Activated gamma-delta T cell treated with Interleukin-2 at 50 U/mL for 16 hours (primary cell): ENCODE results near the gene PTAR1.

ENCODE experiments used
- DNase-seq: peaks from one replicate; pipeline ENCODE4 v3.0.0-alpha.2; 2020

PTAR1 gene

GRCh38 chr9:69748304-69748703 lies 11.5 kb downstream of the PTAR1 start:
- DNase-seq, result no peak

- no peak for DNase-seq
Measured at GRCh38 chr9:69746859-69747560, 12.8 kb downstream of the PTAR1 start.

GRCh38 chr9:69745716-69746437 lies 13.9 kb downstream of the PTAR1 start:
- DNase-seq, result no peak

GRCh38 chr9:69744688-69745380 lies 15.0 kb downstream of the PTAR1 start:
- DNase-seq, result no peak

- no peak for DNase-seq
Measured at GRCh38 chr9:69743930-69744329, 15.9 kb downstream of the PTAR1 start.

GRCh38 chr9:69740872-69741505 lies 18.8 kb downstream of the PTAR1 start:
- no peak for DNase-seq

- DNase-seq, result no peak
Measured at GRCh38 chr9:69731348-69731747, 28.5 kb downstream of the PTAR1 start.

GRCh38 chr9:69719983-69720382 lies 39.8 kb downstream of the PTAR1 start:
- no peak for DNase-seq

GRCh38 chr9:69719367-69719766 lies 40.4 kb downstream of the PTAR1 start:
- DNase-seq, result no peak

- no peak for DNase-seq
Measured at GRCh38 chr9:69718218-69718617, 41.6 kb downstream of the PTAR1 start.

GRCh38 chr9:69715825-69716224 lies 44.0 kb downstream of the PTAR1 start:
- DNase-seq, result no peak

GRCh38 chr9:69715096-69715495 lies 44.7 kb downstream of the PTAR1 start:
- no peak for DNase-seq

- no peak for DNase-seq
Measured at GRCh38 chr9:69697475-69697874, 62.3 kb downstream of the PTAR1 start.

- DNase-seq, result no peak
Measured at GRCh38 chr9:69696802-69697201, 63.0 kb downstream of the PTAR1 start.

GRCh38 chr9:69689991-69690538 lies 69.7 kb downstream of the PTAR1 start:
- no peak for DNase-seq

- DNase-seq, result no peak
Measured at GRCh38 chr9:69683927-69684326, 75.9 kb downstream of the PTAR1 start.

- DNase-seq, result no peak
Measured at GRCh38 chr9:69678843-69679538, 80.8 kb downstream of the PTAR1 start.

GRCh38 chr9:69677931-69678330 lies 81.9 kb downstream of the PTAR1 start:
- no peak for DNase-seq

- DNase-seq, result no peak
Measured at GRCh38 chr9:69675563-69675962, 84.2 kb downstream of the PTAR1 start.

GRCh38 chr9:69674716-69675438 lies 84.9 kb downstream of the PTAR1 start:
- no peak for DNase-seq

- DNase-seq, result no peak
Measured at GRCh38 chr9:69674112-69674685, 85.6 kb downstream of the PTAR1 start.

GRCh38 chr9:69673311-69673640 lies 86.5 kb downstream of the PTAR1 start:
- no peak for DNase-seq
